ENCODE data around the gene EMC8. TPM values are rescaled to one million over a fixed set of nuclear protein-coding genes. Genes with fewer than 3 reads are reported as not detected.

EMC8 gene
- total and polyA plus RNA-seq, 2 of the 8 experiments (the other 6 are each of a cell fraction or from before 2014, with no cell fraction given): 52.2 to 69.7 TPM

DNA sequence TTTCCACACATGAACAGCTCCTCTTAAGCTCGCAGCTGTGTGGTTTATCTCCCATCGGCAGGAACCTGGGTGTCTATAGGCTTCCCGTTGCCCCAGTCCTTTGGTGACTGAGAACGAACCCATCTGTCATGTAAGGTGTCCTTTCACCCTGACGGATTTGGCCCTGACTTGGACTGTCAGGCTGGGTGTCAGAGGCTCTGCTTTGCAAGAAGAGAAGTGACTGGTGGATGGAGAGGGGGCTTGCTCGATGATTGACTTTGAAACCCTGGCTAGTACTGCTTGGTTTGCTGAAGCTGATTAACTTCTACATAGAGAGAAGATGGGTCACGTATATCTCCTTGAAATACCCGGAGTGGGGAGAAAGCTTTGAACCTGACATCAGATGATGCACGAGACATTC is 43.1 kb upstream of the EMC8 start:
- H3K4me1 ChIP-seq (replicated peaks in 1 of 4; ENCODE audit: control insufficient read depth in 3 of 4, insufficient read depth in 4 of 4, low read length in 3 of 4): no peaks in the 10 kb centered on the region
- no peak overlapping the region for H2BK12ac ChIP-seq (ENCODE audit: low read depth, low read length)
- H3K4me3 ChIP-seq (ENCODE audit: extremely low read depth in 1 of 4, insufficient read depth in 2 of 4, low read depth in 3 of 4, low read length in 4 of 4): no peak overlapping the region
- no peaks in the 10 kb centered on the region for H4K20me1 ChIP-seq (replicated peaks in 1 of 2; ENCODE audit: control insufficient read depth in 1 of 2, insufficient read depth in 2 of 2, low read length in 2 of 2)
- TF ChIP-seq NRF1 (IDR thresholded peaks at IDR 0.05; ENCODE audit: low read depth, low read length): no peak
- no peak for TF ChIP-seq HDAC6 (IDR thresholded peaks at IDR 0.05; ENCODE audit: low read depth, low read length)
- TF ChIP-seq BACH1 (IDR thresholded peaks at IDR 0.05; ENCODE audit: low read length): no peak
- no peak for TF ChIP-seq CEBPB (IDR thresholded peaks at IDR 0.05; ENCODE audit: low read depth, low read length)
- DNase-seq (ENCODE audit: low read depth in 1 of 2, low spot score in 2 of 2) (no peak), FAIRE-seq (no peak)
- H2BK20ac ChIP-seq (ENCODE audit: low read length): no peak overlapping the region
- no peaks in the 10 kb centered on the region for H3K36me3 ChIP-seq (ENCODE audit: control insufficient read depth in 2 of 4, insufficient read depth in 4 of 4, low read length in 3 of 4)
- no peaks in the 10 kb centered on the region; the same call in 1 of the 2 replicates for H3K23me2 ChIP-seq (ENCODE audit: low read depth, low read length)
- no peak overlapping the region for H4K8ac ChIP-seq (ENCODE audit: extremely low read depth, insufficient read depth, low read length)
- no peak overlapping the region for H2BK120ac ChIP-seq (replicated peaks; ENCODE audit: low read depth, low read length)
- H4K5ac ChIP-seq (ENCODE audit: insufficient read length, low read depth, low read length): no peak overlapping the region
- ChIA-PET POLR2A (ENCODE audit: partially characterized antibody) (no interaction called here), CTCF (ENCODE audit: partially characterized antibody) (interaction anchor here (0.6 kb wide), 1 partner anchor 21 kb away, joined by 3 read pairs; no protein-coding TSS in a partner anchor)
- no peak overlapping the region for H2BK15ac ChIP-seq (ENCODE audit: low read length)
- H3K56ac ChIP-seq (replicated peaks; ENCODE audit: insufficient read length, low read depth, low read length): no peak overlapping the region
- H4K91ac ChIP-seq (replicated peaks; ENCODE audit: insufficient read length, low read length): no peak overlapping the region
- H3K27me3 ChIP-seq (replicated peaks in 1 of 4; ENCODE audit: control insufficient read depth in 3 of 4, extremely low read depth in 1 of 4, insufficient read depth in 3 of 4, low read length in 3 of 4): no peaks in the 10 kb centered on the region
- WGBS, 2 experiments (ENCODE audit: extremely low coverage in 1 of 2, insufficient coverage in 1 of 2, insufficient read length in 1 of 2, insufficient replicate concordance in 2 of 2, low coverage in 1 of 2, low lambda C conversion rate in 2 of 2, missing lambda C conversion rate in 1 of 2): 91% methylated on average over 9 of the region's 9 CpGs; no CpG with 5 or more reads in 1 of the 2 experiments
- H2AK5ac ChIP-seq (ENCODE audit: low read depth, low read length): no peak overlapping the region
- H3K9me3 ChIP-seq (ENCODE audit: insufficient read depth in 2 of 2, low read depth in 1 of 2, low read length in 1 of 2): no peaks in the 10 kb centered on the region
- no peak overlapping the region for H3K4ac ChIP-seq (replicated peaks; ENCODE audit: insufficient read length, low read depth, low read length)
- no peak overlapping the region for H3K27ac ChIP-seq (ENCODE audit: low read depth, low read length)
- H3K79me2 ChIP-seq (ENCODE audit: control insufficient read depth in 1 of 2, insufficient read depth in 2 of 2, low read length in 2 of 2): no peaks in the 10 kb centered on the region
- H3K9ac ChIP-seq (replicated peaks in 1 of 4; ENCODE audit: extremely low read depth in 1 of 4, low read depth in 3 of 4, low read length in 3 of 4): no peak overlapping the region
- H3K23ac ChIP-seq (ENCODE audit: insufficient read length): no peak overlapping the region
- H3K79me1 ChIP-seq (ENCODE audit: low read depth, low read length): no peaks in the 10 kb centered on the region
- no peak overlapping the region for H2AFZ ChIP-seq (ENCODE audit: low read length)
- H3K14ac ChIP-seq (ENCODE audit: insufficient read length): no peak overlapping the region
- no peak overlapping the region for H3K18ac ChIP-seq (ENCODE audit: extremely low read depth, low read length)
- no peak overlapping the region for H2BK5ac ChIP-seq (ENCODE audit: low read depth, low read length)
- H3K4me2 ChIP-seq (ENCODE audit: insufficient read depth in 1 of 2, low read depth in 2 of 2, low read length in 2 of 2): no peak overlapping the region

Data from H1 (cell line).